CD4-positive, alpha-beta T cell treated with Interleukin-2 at 100 ng/mL for 4 hours (primary cell): Measurements from ENCODE around the gene ATP11A.
"Not testable (repeated sequence)": the region's sequence is repeated elsewhere in the genome, so short reads cannot be mapped to it uniquely, and the experiment has no call there.

Experiments
- DNase-seq: peaks from one replicate; pipeline ENCODE4 v3.0.0-alpha.2; 2020; ENCODE audit warnings: low spot score

The ATP11A gene

GRCh38 chr13:112670864-112671263 is 19.0 kb upstream of the ATP11A start:
- DNase-seq, result no peak

DNA sequence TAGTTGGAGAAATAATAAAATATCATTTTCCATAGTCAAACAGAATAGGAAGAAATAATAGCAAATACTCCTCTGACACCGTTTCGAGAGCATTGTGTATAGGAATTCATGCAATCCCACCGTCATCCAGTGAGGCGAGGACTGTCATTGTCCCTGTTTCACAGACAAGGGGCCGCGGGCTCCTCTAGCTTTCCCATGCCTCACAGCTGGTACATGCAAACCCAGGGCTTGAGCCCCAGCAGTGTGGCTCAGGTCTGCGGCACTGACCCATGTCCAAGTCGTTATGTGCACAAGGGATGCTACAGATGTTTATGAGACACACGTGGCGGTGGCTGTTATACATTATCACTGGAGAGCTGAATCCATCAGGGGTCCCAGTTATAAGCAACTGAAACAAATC is 18.5 kb upstream of the ATP11A start:
- no peak for DNase-seq

DNA sequence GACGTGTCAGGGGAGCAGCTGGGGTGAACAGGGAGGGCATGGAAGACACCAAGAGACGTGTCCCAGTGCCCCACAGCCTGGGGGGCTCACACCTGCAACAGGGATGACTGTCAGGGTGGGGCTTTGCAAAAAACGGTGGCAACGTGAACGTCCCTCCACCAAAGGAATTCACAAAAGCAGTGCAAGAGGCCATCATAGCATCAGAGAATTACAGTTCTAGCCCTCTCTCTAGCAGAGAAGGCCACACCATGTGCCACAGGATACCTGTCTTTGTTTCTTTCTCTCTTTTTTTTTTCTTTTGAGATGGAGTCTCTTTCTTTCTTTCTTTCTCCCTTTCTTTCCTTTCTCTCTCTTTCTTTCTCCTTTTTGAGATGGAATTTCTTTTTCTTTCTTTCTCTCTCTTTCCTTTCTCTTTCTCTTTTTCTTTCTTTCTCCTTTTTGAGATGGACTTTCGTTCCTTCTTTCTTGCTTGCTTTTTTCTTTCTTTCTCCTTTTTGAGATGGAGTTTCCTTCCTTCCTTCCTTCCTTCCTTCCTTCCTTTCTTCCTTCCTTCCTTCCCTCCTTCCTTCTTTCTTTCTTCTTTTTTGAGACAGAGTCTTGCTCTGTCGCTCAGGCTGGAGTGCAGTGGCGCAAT is 17.1 kb upstream of the ATP11A start:
- no peak for DNase-seq

DNA sequence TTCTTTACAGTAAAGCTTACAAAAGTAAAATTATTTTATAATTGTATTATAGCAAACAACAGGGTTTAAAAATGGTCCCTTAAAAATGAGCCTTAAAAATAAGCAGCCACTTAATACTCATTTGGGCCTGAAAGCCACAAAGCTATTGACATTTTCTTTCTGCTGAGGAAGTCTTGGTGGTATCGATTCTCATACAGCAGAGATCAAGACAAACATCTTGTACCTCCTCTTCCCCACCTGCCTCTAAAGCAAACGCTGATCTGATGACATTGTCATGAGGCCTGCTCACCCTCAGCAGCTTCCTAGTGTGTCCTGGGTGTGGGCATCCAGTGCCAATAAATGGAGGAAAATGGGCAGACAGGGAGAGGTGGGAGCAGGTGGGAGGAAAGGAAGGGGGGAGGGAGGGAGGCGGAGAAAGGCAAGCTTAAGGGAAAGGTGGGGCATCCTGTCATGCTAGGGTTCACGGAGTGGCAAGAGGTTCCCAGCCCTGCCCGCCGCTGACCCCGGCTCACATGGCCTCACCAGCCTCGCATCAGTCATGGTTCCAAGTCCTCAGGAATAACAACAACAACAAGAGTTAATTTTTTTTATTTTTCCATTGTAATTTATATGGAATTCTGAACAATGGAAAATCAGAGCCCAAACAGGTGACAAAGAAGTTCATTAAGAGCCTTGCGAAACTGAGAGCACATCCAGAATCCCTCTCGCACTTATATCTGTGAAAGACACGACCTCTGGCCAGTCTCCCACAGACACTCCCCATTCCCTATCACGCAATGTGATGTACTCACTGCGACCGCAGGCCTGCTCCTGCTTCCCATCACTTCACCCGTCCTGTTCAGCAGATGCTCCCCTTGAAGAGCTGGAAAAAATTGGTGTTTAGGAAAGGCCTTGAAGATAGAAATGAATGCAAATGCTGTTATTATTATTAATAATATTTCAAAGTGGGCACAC is 15.1 kb upstream of the ATP11A start:
- DNase-seq, result no peak

DNA sequence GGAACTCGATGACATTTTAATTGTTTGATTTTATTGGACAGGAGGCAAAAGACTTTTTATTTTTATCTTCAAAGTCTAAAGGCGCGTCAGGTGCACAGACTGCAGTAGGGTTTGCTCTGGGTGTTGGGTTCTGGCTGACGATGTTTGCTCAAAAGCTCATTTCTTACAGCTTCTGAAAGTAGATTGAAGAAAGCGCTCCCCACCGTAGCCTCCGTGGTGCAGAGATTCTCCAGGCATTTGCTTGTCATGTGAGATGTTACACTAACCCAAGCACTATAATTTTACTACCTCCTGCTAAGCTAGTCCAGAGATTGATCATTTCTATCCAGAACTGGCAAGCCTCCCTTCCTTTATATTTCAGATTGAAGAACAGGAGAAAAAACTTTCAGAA is 14.5 kb upstream of the ATP11A start:
- no peak for DNase-seq

- not testable (repeated sequence) for DNase-seq
These were observed 12.3 kb upstream of the ATP11A start for GRCh38 chr13:112677421-112677962.

- DNase-seq, result no peak
These were observed 10.5 kb upstream of the ATP11A start for GRCh38 chr13:112679381-112679780.

- no peak for DNase-seq
These were observed 9.7 kb upstream of the ATP11A start for GRCh38 chr13:112679932-112680677.

DNA sequence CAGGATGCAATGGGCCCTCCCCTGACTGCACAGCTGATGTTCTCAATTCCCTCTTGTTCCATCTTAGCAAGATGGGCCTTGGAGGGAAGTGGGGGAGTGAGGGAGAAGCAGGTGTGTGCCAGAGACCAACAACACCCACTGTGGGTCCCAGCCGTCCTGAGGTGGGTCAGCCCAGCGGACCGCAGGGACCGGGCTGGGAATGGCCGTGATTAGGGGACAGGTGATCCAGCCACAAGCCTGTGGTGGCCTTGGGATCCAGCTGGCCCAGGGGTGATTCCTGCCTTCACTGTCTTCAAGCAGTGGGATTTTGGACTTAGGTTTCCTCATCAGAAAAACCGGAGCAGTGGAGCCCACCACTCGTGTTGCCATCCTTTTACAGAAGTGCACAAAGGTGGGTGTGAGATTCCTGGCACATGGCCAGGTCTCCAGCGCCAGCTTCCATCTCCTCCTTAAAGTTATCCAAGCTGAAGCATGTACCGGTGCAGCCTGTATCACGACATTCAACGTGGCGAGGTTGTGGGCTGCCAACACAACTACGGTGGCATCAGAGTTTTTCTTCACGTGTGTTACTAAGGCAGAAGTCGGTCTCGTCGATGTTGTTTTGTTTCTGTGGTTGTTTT is 9.0 kb upstream of the ATP11A start:
- no peak for DNase-seq

DNA sequence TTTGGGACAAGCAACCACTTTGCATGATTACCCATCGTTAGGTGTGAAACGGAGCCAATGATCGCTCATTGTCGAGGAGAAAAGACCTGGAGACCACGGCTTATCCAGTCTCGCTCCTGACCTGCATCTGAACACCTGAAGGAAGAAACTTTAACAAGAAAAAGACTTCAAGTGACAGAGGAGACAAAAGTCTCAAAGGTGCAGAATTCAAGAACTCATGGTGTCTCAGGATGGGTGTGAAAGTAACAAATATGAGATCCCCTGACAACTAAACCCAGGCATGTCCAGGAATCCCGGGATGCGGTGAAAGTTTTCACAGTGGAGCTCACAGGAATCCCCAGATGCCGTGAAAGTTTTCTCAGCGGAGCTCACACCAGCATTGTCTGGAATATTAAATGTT is 6.3 kb upstream of the ATP11A start:
- no peak for DNase-seq

DNA sequence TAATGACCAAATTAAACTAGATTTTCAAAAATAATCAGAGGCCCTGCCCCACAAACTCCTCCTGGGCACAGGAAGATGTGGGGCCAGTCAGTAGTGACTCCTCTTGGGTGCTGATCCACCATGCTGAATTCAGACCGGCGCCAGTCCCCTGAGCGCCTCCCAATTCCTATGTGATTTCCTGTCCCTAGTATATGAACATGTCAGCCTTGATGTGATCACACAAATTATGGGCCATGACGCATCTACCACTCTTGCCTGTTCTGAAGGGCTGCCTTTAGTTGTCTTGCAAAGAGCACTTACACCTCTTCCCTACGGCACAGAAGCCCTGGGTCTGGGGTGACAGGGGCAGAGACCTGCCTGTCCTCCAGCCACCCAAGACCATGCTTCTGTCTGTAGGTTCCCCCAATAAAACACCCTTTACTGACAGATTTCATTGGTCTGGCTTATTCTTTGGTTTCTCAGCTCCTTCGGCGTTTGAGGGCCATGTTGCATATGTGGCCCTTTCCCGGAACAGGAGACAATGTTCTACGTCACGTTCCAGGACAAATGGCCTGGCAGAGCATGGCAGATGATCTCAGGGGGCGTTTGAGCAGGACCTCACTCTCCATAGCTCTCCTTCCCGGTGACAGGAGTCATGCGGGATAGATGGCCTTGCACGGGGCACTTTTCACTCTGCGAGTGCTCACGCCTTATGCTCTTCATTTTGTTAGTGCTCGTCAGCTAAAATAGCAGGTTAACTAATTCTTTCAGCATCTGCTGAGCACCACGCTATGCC is 5.6 kb upstream of the ATP11A start:
- no peak for DNase-seq

- not testable (repeated sequence) for DNase-seq
These were observed 4.5 kb upstream of the ATP11A start for GRCh38 chr13:112685189-112685805.

DNA sequence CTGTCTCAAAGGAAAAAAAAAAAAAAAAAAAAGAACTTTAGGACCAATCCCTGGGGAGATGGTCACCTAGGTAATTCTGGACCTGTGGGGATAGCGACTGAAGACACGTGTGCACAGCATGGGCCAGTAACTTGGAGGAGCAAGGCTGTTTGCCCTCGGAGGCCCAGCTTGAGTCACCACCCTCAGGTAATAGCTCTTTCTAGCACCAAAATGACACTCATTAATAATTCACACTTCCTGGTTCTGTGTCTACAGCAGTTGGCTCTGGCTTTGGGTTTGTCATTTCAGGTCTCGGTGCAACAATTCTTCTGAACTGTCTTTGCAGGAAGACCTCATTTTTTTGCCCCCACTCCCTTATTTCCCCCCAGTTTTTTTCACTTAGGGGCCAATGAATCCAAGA is 3.9 kb upstream of the ATP11A start:
- DNase-seq, result no peak

DNA sequence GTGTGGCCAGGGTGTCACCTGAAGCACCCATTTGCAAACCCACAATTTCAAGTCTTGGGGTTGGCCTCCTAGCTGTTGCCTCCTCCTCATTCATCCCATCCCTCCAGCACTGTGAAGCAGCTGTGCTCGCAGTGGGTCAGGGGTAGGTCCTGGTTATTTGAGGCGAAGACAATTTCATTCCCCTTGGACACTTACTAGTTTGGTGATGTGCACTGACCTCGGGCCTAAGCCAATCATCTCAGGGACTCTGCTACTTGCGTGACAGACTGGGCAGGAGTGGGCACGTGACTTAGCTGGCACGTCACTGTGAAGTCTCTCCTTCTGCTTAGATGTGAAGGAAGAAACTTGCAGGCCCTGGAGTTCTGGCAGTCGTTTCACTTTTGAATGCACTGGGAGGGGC is 3.5 kb upstream of the ATP11A start:
- DNase-seq, result no peak

DNA sequence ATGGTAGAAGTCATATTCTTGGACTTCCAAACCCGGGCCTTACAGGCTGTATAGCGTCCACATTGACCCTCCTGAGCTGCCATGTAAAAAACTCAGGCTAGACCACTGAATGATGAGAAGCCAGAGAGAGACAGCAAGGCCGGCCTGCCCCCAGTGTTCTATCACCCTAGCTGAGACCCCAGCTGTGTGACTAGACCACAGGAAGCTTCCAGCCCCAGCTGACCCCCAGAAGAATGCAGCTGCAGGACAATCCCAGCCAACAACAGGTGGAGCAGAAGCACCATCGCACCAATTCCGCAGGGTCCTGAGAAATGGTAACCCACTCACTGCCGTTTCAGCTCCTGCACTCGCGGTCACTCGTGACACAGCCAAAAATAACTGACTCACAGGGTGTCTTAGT is 2.9 kb upstream of the ATP11A start:
- DNase-seq, result no peak

GRCh38 chr13:112687836-112688559 is 1.8 kb upstream of the ATP11A start:
- no peak for DNase-seq

DNA sequence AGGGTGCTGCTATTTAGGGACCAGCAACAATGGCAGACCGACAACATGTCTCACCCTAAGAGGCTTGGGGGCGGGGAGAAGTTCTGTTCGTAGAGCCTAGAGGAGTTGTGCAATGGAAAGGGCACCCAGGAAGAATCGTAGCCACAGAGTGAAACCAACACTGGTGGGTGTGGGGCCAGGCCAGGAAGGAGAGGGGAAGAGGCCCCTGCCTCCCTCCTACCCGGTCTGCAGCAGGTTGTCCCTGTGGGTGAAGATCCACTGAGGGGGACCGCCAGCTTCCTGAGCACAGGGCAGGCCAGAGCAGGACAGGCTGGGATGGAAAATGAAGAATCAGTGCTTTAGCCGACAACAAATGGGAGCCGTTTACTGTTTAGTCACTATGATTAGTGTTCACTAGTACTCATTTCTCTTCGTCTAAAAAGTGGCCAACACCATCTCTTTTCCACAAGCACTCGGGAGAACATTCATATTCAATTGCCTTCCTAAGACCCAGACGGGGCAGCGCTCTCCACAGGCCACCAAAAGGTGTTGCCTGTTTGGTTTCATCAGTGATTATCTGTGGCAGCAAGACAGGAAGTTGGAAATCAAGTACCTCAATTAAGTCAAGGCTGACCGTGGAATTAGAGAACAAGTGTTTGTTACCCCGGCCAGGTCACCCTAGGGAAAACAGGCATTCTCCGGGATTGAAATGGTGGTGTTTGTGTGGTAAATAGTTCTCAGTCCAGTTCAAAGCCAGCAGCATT is 1.1 kb upstream of the ATP11A start:
- peak; percentile 35 for DNase-seq

DNA sequence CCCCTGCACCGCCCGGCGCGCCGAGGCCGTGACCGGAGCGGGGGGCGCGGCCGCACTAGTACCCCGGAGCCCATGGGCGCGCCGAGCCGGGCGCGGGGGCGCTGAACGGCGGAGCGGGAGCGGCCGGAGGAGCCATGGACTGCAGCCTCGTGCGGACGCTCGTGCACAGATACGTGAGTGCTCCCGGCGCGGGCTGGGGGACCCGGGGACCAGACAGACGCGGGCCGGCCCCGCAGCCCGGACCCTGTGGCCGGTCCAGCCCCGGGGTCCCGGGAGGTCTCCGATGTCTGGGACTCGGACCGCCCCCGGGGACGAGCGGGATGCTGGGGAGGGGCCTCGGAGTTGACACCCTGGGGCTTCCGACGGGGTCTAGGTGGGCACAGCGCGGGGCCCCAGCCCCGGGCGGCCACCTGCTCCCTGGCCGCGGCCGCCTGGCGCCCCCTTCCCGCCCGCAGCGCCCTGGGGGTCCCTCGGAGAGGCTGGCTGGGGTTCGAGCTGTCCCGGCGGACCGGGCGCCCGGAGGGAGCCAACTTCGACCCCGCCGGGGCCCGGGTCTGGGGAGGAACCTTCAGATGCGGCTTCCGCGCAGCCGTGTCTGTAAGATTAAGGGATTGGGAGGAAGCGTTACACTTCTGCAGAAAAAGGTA is 568 bp downstream of the ATP11A start:
- DNase-seq, result peak; percentile 5

GRCh38 chr13:112692104-112692503 is 2.3 kb downstream of the ATP11A start:
- no peak for DNase-seq
